ACC112 (cell line): Measurements from ENCODE around the gene HMX1.

ENCODE experiments used
- H2AFZ ChIP-seq: fragments of 200-600 bp; sonication (generic); one replicate; pipeline ENCODE4 v1.6.0; 2017; ENCODE audit warnings: antibody characterized with exemption, low read length; ENCODE audit not compliant: unreplicated experiment
- H3K27ac ChIP-seq: fragments of 200-600 bp; sonication (generic); 2 replicates; pipeline ENCODE4 v1.5.1; 2014; ENCODE audit warnings: low read depth, mild to moderate bottlenecking, antibody characterized with exemption, low read length, moderate library complexity
- H3K27me3 ChIP-seq: fragments of 200-600 bp; sonication (generic); 2 replicates; pipeline ENCODE4 v1.6.1; 2014; ENCODE audit warnings: mild to moderate bottlenecking, antibody characterized with exemption, low read length, moderate library complexity, mixed read lengths; ENCODE audit not compliant: insufficient read depth
- H3K36me3 ChIP-seq: fragments of 200-600 bp; sonication (generic); 2 replicates; pipeline ENCODE4 v1.6.1; 2016; ENCODE audit warnings: mild to moderate bottlenecking, antibody characterized with exemption, low read length, moderate library complexity, mixed read lengths; ENCODE audit not compliant: insufficient read depth
- H3K4me1 ChIP-seq: fragments of 200-600 bp; sonication (generic); one replicate; pipeline ENCODE4 v1.6.1; 2016; ENCODE audit warnings: low read length, mixed read lengths; ENCODE audit not compliant: insufficient read depth, unreplicated experiment, control insufficient read depth
- H3K4me3 ChIP-seq: fragments of 200-600 bp; sonication (generic); 2 replicates; pipeline ENCODE4 v1.5.1; 2014; ENCODE audit warnings: mild to moderate bottlenecking, low read depth, low read length
- H3K79me2 ChIP-seq: fragments of 200-600 bp; sonication (generic); one replicate; pipeline ENCODE4 v1.6.0; 2016; ENCODE audit warnings: low read length; ENCODE audit not compliant: control insufficient read depth, unreplicated experiment, insufficient read depth

The HMX1 gene

GRCh38 chr4:8914461-8915171 lies 43.0 kb upstream of the HMX1 start:
- H3K27me3 ChIP-seq = no peaks in the 10 kb centered on the region
- no peaks in the 10 kb centered on the region for H3K4me1 ChIP-seq
- H3K79me2 ChIP-seq = no peaks in the 10 kb centered on the region
- H3K4me3 ChIP-seq = no peak overlapping the region
- H3K27ac ChIP-seq = no peak overlapping the region
- no peak overlapping the region for H2AFZ ChIP-seq
- no peaks in the 10 kb centered on the region for H3K36me3 ChIP-seq

- no peak overlapping the region for H3K4me3 ChIP-seq
- H3K27ac ChIP-seq = no peak overlapping the region
- H3K27me3 ChIP-seq = peaks cover 1% of the 10 kb centered on the region; the same call in 1 of the 2 replicates
- H2AFZ ChIP-seq = no peak overlapping the region
- no peaks in the 10 kb centered on the region for H3K79me2 ChIP-seq
- H3K4me1 ChIP-seq = no peaks in the 10 kb centered on the region
- H3K36me3 ChIP-seq = no peaks in the 10 kb centered on the region
Measured at GRCh38 chr4:8913858-8914460, 42.3 kb upstream of the HMX1 start.

- Histone ChIP-seq H3K36me3 (no peaks in the 10 kb centered on the region), H2AFZ (no peak overlapping the region), H3K4me3 (no peak overlapping the region), H3K27ac (no peak overlapping the region), H3K79me2 (no peaks in the 10 kb centered on the region), H3K4me1 (no peaks in the 10 kb centered on the region), H3K27me3 (peaks cover 6% of the 10 kb centered on the region; the same call in 1 of the 2 replicates)
Measured at GRCh38 chr4:8913121-8913857, 41.6 kb upstream of the HMX1 start.

GRCh38 chr4:8912506-8912905 lies 40.9 kb upstream of the HMX1 start:
- Histone ChIP-seq H3K27me3 (peaks cover 6% of the 10 kb centered on the region; the same call in 1 of the 2 replicates), H3K4me1 (no peaks in the 10 kb centered on the region), H2AFZ (no peak overlapping the region), H3K4me3 (no peak overlapping the region), H3K79me2 (no peaks in the 10 kb centered on the region), H3K27ac (no peak overlapping the region), H3K36me3 (no peaks in the 10 kb centered on the region)

GRCh38 chr4:8912089-8912455 lies 40.4 kb upstream of the HMX1 start:
- no peaks in the 10 kb centered on the region for H3K4me1 ChIP-seq
- no peaks in the 10 kb centered on the region for H3K36me3 ChIP-seq
- no peak overlapping the region for H2AFZ ChIP-seq
- H3K27me3 ChIP-seq = peaks cover 6% of the 10 kb centered on the region; the same call in 1 of the 2 replicates
- no peak overlapping the region for H3K27ac ChIP-seq
- no peak overlapping the region for H3K4me3 ChIP-seq
- no peaks in the 10 kb centered on the region for H3K79me2 ChIP-seq

- H2AFZ ChIP-seq = no peak overlapping the region
- H3K27ac ChIP-seq = no peak overlapping the region
Measured at GRCh38 chr4:8911316-8912088, 39.9 kb upstream of the HMX1 start.

GRCh38 chr4:8910822-8911315 lies 39.2 kb upstream of the HMX1 start:
- H3K4me1 ChIP-seq = no peaks in the 10 kb centered on the region
- H3K27me3 ChIP-seq = peaks cover 6% of the 10 kb centered on the region; the same call in 1 of the 2 replicates
- no peaks in the 10 kb centered on the region for H3K79me2 ChIP-seq
- H3K27ac ChIP-seq = no peak overlapping the region
- no peak overlapping the region for H3K4me3 ChIP-seq
- H2AFZ ChIP-seq = no peak overlapping the region
- H3K36me3 ChIP-seq = no peaks in the 10 kb centered on the region

More at GRCh38 chr4:8911316-8912088, 39.9 kb upstream of the HMX1 start:
- no peaks in the 10 kb centered on the region for H3K4me1 ChIP-seq
- H3K4me3 ChIP-seq = no peak overlapping the region
- peaks cover 6% of the 10 kb centered on the region; the same call in 1 of the 2 replicates for H3K27me3 ChIP-seq
- H3K36me3 ChIP-seq = no peaks in the 10 kb centered on the region
- no peaks in the 10 kb centered on the region for H3K79me2 ChIP-seq

GRCh38 chr4:8910100-8910821 lies 38.6 kb upstream of the HMX1 start:
- no peak overlapping the region for H3K4me3 ChIP-seq
- no peak overlapping the region for H3K27ac ChIP-seq
- H3K27me3 ChIP-seq = peaks cover 6% of the 10 kb centered on the region; the same call in 1 of the 2 replicates
- H2AFZ ChIP-seq = no peak overlapping the region
- no peaks in the 10 kb centered on the region for H3K36me3 ChIP-seq
- no peaks in the 10 kb centered on the region for H3K79me2 ChIP-seq
- H3K4me1 ChIP-seq = no peaks in the 10 kb centered on the region

- no peak overlapping the region for H3K4me3 ChIP-seq
- no peak overlapping the region for H3K27ac ChIP-seq
- no peak overlapping the region for H2AFZ ChIP-seq
- H3K4me1 ChIP-seq = no peaks in the 10 kb centered on the region
- no peaks in the 10 kb centered on the region for H3K36me3 ChIP-seq
- H3K79me2 ChIP-seq = no peaks in the 10 kb centered on the region
- peaks cover 6% of the 10 kb centered on the region; the same call in 1 of the 2 replicates for H3K27me3 ChIP-seq
Measured at GRCh38 chr4:8909548-8909947, 37.9 kb upstream of the HMX1 start.
